ENCODE measurements around the gene RNF215.

Gene RNF215

DNA sequence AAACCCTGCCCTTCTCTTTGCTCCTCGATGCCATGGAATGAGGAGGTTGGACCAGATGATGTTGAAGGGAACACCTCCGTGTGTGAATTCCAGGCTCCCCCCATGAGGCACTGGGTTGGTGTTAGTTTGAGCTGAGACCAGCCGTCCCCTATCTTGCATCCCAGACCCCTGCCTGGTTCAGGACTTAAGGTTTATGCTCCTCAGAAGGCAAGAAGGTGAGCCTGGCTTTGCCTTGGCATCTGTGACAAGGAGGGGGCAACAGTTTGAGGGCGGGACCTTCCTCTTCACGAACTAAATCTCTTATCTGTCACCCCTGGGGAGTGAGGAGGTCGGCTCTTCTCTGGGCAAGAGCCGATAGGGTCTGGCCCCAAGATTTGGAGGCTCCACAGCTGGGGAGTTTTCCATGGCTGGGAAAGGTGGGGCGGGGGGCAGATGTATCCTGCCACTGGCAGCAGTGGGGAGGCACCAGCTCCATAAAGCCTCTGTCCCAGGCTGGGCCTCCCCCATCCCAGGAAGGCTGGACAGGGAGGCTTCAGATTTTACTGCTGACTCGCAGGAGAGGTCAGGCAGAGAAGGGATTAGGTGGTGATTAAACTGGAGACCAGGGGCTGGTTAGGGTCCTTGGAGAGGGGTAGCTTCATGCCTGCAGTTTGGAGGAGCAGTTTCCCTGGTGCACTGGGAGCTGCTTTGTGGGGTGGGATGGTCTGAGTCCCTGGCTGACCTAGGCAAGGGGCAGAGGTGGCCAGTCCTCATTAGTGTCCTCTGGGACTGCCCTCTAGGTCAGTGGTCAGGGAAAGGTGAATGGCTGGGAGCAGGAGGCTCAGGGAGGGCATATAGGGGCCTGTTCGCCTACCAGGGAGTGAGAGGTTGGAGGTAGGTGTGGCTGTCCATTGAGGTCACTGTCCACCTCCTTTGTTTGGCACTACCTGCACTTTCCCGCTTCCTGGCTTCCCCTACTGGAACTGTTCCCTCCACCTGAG, 10.7 kb upstream of the RNF215 start:
- no peak for DNase-seq (ENCODE audit: low read depth in 1 of 2, low spot score in 1 of 2)

DNA sequence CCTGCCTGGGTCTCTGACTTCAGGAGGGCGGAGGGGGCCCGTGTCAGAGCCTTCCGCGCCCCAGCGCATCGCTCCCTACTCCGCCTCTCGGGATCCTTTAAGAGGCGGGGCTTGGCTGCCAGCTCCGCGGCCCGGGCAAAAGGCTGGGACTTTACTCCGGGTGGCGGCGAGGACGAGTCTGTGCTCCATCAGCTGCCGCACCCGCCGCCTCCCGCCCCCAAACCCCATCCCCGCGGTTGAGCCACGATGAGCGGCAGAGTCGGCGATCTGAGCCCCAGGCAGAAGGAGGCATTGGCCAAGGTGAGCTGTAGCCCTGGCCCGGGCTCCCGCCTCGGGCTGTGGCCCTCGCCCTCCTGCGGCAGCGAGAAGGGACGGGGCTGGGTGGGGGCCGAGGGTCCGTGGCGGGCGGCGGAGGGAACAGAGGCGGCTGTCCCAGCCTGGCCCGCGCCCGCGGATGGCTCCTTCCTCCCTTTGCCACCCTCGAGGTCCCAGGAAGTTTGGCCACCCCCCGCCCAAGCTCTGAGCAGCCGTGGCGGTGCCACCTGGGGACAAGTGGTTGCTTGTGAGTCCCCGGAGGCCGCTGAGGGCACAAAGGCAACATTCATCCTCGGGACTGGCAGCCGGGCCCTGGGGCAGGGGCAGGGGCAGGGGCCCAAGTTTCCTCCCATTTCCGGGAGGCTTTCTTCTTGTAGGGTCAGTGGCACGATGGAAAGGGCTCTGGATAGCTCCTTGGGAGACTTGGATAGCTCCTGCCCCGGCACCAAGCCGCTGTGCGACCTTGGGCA, 9.9 kb upstream of the RNF215 start, which contains the start of gene SEC14L2:
SEC14L2 (plus strand) TSS at position 148 of the 785 bp plus-strand sequence; CDS start at position 247, 99 bp downstream.
- DNase-seq (ENCODE audit: low read depth in 1 of 2, low spot score in 1 of 2), result peak; percentile 13 to 36

- DNase-seq (ENCODE audit: low read depth in 1 of 2, low spot score in 1 of 2), result no peak
These were observed 6.7 kb upstream of the RNF215 start for GRCh38 chr22:30393885-30394284.

GRCh38 chr22:30393322-30393680, 6.1 kb upstream of the RNF215 start:
- DNase-seq (ENCODE audit: low read depth in 1 of 2, low spot score in 1 of 2), result no peak

- no peak for DNase-seq (ENCODE audit: low read depth in 1 of 2, low spot score in 1 of 2)
These were observed 5.6 kb upstream of the RNF215 start for GRCh38 chr22:30392661-30393321.

GRCh38 chr22:30390974-30391691, 3.9 kb upstream of the RNF215 start:
- peak; percentile 44 to 63 for DNase-seq (ENCODE audit: low read depth in 1 of 2, low spot score in 1 of 2)

DNA sequence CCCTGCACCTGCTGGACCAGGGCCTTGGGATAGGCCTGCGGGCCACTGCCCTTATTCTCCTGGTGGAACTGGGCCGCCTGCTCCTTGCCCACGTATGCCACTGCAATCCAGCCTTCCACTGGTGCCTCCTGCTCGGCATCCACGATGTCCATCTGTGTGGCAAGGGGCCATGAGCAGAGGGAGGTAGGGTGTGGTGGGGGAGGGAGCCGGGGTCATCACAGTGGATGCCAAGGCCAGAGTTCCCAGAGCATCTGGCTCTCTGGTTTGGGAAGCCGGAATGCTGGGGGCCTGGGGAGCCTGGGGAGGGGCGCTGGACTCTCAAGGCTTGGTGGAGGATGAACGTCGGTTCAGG, 627 bp downstream of the RNF215 start:
- DNase-seq (ENCODE audit: low read depth in 1 of 2, low spot score in 1 of 2), result no peak

GRCh38 chr22:30385942-30386341, 1.3 kb downstream of the RNF215 start:
- DNase-seq (ENCODE audit: low read depth in 1 of 2, low spot score in 1 of 2), result no peak

DNA sequence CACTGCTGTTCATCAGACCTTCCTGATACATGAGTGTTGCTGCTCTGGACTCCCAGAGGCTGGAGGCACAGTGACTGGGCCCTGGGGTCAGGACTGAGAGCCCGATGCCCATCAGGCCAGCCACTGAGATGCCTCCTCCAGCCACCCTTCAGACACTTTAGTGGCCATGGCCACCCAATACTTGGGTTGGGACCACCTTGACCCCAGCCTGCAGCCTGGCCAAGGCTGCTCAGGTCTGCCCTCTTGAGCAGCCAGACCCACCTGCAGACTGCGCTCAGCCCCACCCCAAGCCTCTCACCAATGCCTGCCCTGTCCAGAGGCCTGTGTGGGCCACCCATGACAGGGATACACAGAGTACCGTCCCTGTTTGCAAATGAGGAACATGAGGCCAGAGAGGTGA, 4.2 kb downstream of the RNF215 start:
- DNase-seq (ENCODE audit: low read depth in 1 of 2, low spot score in 1 of 2), result no peak

- DNase-seq (ENCODE audit: low read depth in 1 of 2, low spot score in 1 of 2), result no peak
These were observed 4.9 kb downstream of the RNF215 start for GRCh38 chr22:30382340-30382739.

DNA sequence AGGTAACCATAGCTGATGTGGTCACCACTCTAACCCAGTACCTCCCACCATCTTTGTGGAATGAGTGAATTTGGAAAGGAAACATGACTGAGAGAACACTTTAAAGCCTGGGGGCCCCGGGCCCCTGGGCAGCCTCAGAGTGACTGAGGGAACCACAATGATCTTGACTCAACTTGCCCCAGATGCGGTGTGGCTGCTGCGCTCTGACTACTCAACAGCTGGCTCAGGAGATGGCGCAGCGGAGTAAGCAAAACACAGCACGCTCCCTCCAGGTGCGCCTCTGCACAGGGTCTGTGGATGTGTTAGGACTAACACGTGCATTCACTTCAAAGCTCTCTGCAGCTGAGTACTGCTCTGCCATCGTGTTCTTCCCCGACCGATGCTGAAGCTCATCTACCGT, 5.9 kb downstream of the RNF215 start:
- DNase-seq (ENCODE audit: low read depth in 1 of 2, low spot score in 1 of 2), result no peak

GRCh38 chr22:30380011-30380410, 7.2 kb downstream of the RNF215 start:
- no peak for DNase-seq (ENCODE audit: low read depth in 1 of 2, low spot score in 1 of 2)

GRCh38 chr22:30375312-30375849, 11.8 kb downstream of the RNF215 start:
- no peak for DNase-seq (ENCODE audit: low read depth in 1 of 2, low spot score in 1 of 2)

- no peak for DNase-seq (ENCODE audit: low read depth in 1 of 2, low spot score in 1 of 2)
These were observed 13.6 kb downstream of the RNF215 start for GRCh38 chr22:30373331-30374325.

DNA sequence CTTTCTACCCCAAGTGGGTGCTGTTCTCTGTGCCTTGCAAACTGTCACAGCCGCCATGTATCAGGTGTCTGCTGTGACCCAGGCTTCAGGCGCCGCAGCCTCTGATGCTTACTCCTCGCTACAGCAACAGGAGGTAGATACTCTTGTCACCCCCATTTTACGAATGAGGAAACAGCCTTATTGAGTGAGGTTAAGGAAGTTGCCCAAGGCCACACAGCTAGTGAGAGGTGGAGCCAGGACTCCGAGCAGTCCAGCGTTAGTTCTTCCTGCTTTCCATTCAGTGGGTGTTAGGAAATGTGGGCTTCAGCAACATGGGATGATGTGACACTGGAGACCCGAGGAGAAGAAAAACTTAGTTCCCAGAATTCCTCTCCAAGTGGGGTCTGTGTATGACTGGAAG, 14.3 kb downstream of the RNF215 start:
- no peak for DNase-seq (ENCODE audit: low read depth in 1 of 2, low spot score in 1 of 2)

DNA sequence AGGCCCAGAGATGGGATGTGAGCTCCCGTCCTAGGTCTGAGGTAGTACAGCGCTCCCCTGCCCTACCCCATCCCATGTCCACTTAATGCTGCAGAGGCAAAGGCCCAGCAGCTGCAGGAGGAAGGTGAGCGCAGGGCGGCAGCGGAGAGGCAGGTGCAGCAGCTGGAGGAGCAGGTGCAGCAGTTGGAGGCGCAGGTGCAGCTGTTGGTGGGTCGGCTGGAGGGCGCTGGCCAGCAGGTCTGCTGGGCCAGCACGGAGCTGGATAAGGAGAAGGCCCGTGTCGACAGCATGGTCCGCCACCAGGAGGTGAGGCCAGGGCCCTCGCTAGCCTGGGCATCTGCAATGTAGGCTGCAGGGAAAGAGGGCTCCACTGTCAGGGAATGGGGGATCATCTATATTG, 15.2 kb downstream of the RNF215 start:
- DNase-seq (ENCODE audit: low read depth in 1 of 2, low spot score in 1 of 2), result no peak

- DNase-seq (ENCODE audit: low read depth in 1 of 2, low spot score in 1 of 2), result no peak
These were observed 15.9 kb downstream of the RNF215 start for GRCh38 chr22:30371321-30371720.

DNA sequence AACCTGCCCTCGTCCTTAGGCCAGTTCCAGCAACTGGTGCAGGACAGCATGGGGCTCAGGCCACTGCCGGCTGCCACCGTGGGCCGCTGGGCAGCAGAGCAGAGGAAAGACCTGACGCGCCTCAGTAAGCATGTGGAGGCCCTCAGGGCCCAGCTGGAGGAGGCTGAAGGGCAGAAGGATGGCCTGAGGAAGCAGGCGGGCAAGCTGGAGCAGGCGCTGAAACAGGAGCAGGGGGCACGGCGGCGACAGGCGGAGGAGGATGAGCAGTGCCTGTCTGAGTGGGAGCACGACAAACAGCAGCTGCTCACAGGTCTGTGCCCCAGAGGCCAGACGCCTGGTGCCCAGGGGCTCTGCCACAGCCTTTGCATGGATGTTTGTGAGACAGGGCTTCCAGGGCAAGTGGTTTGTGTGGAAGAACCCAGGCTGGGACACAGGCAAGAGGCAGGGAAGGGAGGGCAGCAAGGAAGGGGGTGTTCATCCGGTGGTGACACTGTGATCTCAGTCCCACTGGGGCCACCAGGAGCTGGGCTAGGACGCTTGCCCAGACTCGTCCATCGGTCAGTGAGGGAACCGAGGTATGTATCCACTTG, 16.5 kb downstream of the RNF215 start:
- no peak for DNase-seq (ENCODE audit: low read depth in 1 of 2, low spot score in 1 of 2)

DNA sequence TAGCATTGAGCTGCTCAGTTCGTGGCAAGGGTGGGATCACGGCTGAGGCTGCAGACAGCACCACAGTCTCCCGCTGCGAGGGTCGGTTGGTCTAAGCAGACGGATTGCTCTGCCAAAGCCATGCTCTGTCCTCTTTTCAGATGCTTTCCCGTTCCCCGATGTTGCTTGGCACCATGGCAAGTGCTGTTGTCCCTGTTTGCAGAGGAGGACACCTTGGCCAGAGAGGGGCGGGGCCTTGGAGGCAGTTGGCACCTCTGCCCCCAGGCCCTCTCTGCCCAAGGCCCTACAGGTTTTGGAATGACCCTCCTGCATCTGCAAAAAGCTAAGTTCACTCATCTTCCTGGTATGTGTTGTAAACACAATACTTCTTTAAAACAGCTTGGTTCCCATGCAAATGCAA, 18.8 kb downstream of the RNF215 start:
- no peak for DNase-seq (ENCODE audit: low read depth in 1 of 2, low spot score in 1 of 2)
